HepG2 (cell line): ENCODE measurements around the gene IZUMO4. TPM values are rescaled to one million over a fixed set of nuclear protein-coding genes. Genes with fewer than 3 reads are reported as not detected.
A peak's percentile ranks its signal among the peaks of the same experiment; 100 is the strongest.

Experiments
- ATAC-seq: fragments of 200-7000 bp; cut with Tn5 transposase; 3 replicates; pipeline ENCODE4 v1.9.1; 2020; ENCODE audit warnings: mild to moderate bottlenecking, moderate library complexity
- BruUV-seq: library from RNA; stranded (reverse); fragments of 400-500 nt; replicated peaks from 2 replicates; lab custom pipeline; 2021; lab: Mats Ljungman, UMichigan
- CTCF ChIA-PET: fragments of 300-600 bp; formaldehyde crosslinking; extraction: SDS; loops from one replicate; lab custom pipeline; 2021; ENCODE audit warnings: low total read pairs, inconsistent platforms, low intra/inter-chr PET ratio; lab: Yijun Ruan, JAX
- POLR2A ChIA-PET: fragments of 350-600 bp; sonication (Branson Sonifier 250); formaldehyde crosslinking; loops from one replicate; lab custom pipeline; 2020; ENCODE audit warnings: antibody characterized with exemption, inconsistent platforms; lab: Yijun Ruan, JAX
- DNase-seq: peaks from one replicate; pipeline ENCODE4 v3.0.0-alpha.2; 2015; ENCODE audit warnings: low spot score
- FAIRE-seq: peaks from 3 replicates; lab custom pipeline; 2011; peaks lifted over from hg19 to GRCh38; lab: Jason Lieb, UNC
- H2AFZ ChIP-seq: one replicate; pipeline ENCODE4 v1.6.1; 2011; ENCODE audit warnings: low read length, inconsistent platforms
- H3K27ac ChIP-seq: fragments of 300-600 bp; 3 replicates; pipeline ENCODE4 v1.8.0; 2011; ENCODE audit warnings: mixed run types, mild to moderate bottlenecking, mixed read lengths, low read length, inconsistent platforms; ENCODE audit not compliant: insufficient read depth; ENCODE audit errors: extremely low read length
- H3K27me3 ChIP-seq, 2 experiments: fragments of 200-600 bp in 1 of 2; 2 replicates in 1 of 2; 3 replicates in 1 of 2; pipeline versions ENCODE4 v1.6.0 to v1.8.0; 2011; ENCODE audit warnings: low read length in 2 of 2, mild to moderate bottlenecking in 2 of 2, moderate library complexity in 2 of 2, inconsistent platforms in 1 of 2; ENCODE audit not compliant: insufficient read depth in 2 of 2, control insufficient read depth in 1 of 2
- H3K36me3 ChIP-seq, 2 experiments: fragments of 200-600 bp in 1 of 2; replicated peaks in 1 of 2; 2 replicates in 1 of 2; 3 replicates in 1 of 2; pipeline versions ENCODE4 v1.5.1 to v1.8.0; 2011; ENCODE audit warnings: low read length in 2 of 2, inconsistent platforms in 1 of 2; ENCODE audit not compliant: insufficient read depth in 2 of 2, control insufficient read depth in 1 of 2
- H3K4me1 ChIP-seq: 2 replicates; pipeline ENCODE4 v1.5.1; 2012; ENCODE audit warnings: low read length, inconsistent platforms; ENCODE audit not compliant: insufficient read depth
- H3K4me2 ChIP-seq: 2 replicates; pipeline ENCODE4 v1.6.0; 2011; ENCODE audit warnings: low read depth, low read length, inconsistent platforms
- H3K4me3 ChIP-seq, 3 experiments: fragments of 200-600 bp in 1 of 3; sonication (generic), shearing (Covaris generic) in 1 of 3; replicated peaks in 1 of 3; 2 replicates each; pipeline ENCODE4 v1.5.1; 2011 to 2016; ENCODE audit warnings: low read length in 3 of 3, inconsistent platforms in 2 of 3, low read depth in 2 of 3, mild to moderate bottlenecking in 2 of 3, control low read depth in 1 of 3, mixed read lengths in 1 of 3; ENCODE audit not compliant: insufficient read depth in 1 of 3
- H3K79me2 ChIP-seq: one replicate; pipeline ENCODE4 v1.6.1; 2011; ENCODE audit warnings: low read length, inconsistent platforms; ENCODE audit not compliant: insufficient read depth
- H3K9ac ChIP-seq: 2 replicates; pipeline ENCODE4 v1.6.0; 2011; ENCODE audit warnings: mild to moderate bottlenecking, low read depth, low read length, inconsistent platforms; ENCODE audit not compliant: insufficient read depth
- H3K9me3 ChIP-seq: 2 replicates; pipeline ENCODE4 v1.5.1; 2012; ENCODE audit warnings: mild to moderate bottlenecking, low read length
- H4K20me1 ChIP-seq: 2 replicates; pipeline ENCODE4 v1.6.0; 2011; ENCODE audit warnings: inconsistent platforms, mild to moderate bottlenecking, low read length, moderate library complexity; ENCODE audit not compliant: insufficient read depth
- AGO2 ChIP-seq: fragments of 200-400 bp; formaldehyde crosslinking; optimal IDR thresholded peaks from 2 replicates; pipeline ENCODE3; 2017; ENCODE audit warnings: mild to moderate bottlenecking, low read depth, low read length, moderate library complexity
- GABPB1 ChIP-seq: IDR thresholded peaks from 2 replicates; pipeline ENCODE4 v1.6.1; 2016; ENCODE audit warnings: mild to moderate bottlenecking, missing genetic modification reagents, moderate library complexity, missing compliant biosample characterization
- HBP1 ChIP-seq: IDR thresholded peaks from 2 replicates; pipeline ENCODE4 v1.6.1; 2016; ENCODE audit warnings: low read depth, control low read depth
- HNRNPL ChIP-seq: fragments of 200-400 bp; formaldehyde crosslinking; IDR thresholded peaks from 2 replicates; pipeline ENCODE4 v1.6.1; 2017; ENCODE audit warnings: mild to moderate bottlenecking, low read depth, low read length
- MAZ ChIP-seq, 2 experiments: sonication (generic) in 1 of 2; formaldehyde crosslinking in 1 of 2; IDR thresholded peaks; 2 replicates each; pipeline versions ENCODE4 v1.5.0 to v1.6.1; 2012 to 2020; ENCODE audit warnings: low read depth in 2 of 2, mild to moderate bottlenecking in 2 of 2, borderline replicate concordance in 1 of 2, improper control_type of control experiment in 1 of 2, low read length in 1 of 2, missing genetic modification reagents in 1 of 2, moderate library complexity in 1 of 2
- POLR2A ChIP-seq, 2 experiments: IDR thresholded peaks; 2 replicates each; pipeline ENCODE4 v1.6.1; 2011; ENCODE audit warnings: low read depth in 2 of 2, low read length in 2 of 2, mild to moderate bottlenecking in 1 of 2, moderate library complexity in 1 of 2; ENCODE audit not compliant: insufficient read depth in 1 of 2
- RBFOX2 ChIP-seq: fragments of 200-400 bp; formaldehyde crosslinking; IDR thresholded peaks from 2 replicates; pipeline ENCODE4 v1.6.1; 2017; ENCODE audit warnings: low read depth, mild to moderate bottlenecking, low read length
- ZBTB26 ChIP-seq: IDR thresholded peaks from 2 replicates; pipeline ENCODE4 v1.6.1; 2016; ENCODE audit warnings: missing compliant biosample characterization, missing genetic modification reagents, borderline replicate concordance
- ZFX ChIP-seq: sonication (generic); formaldehyde crosslinking; IDR thresholded peaks from 2 replicates; pipeline ENCODE4 v1.4.0; 2020; ENCODE audit warnings: mild to moderate bottlenecking, low read depth, missing genetic modification reagents, moderate library complexity
- ZMAT5 ChIP-seq: sonication (generic); formaldehyde crosslinking; IDR thresholded peaks from 2 replicates; pipeline ENCODE4 v1.5.0; 2020; ENCODE audit warnings: mild to moderate bottlenecking, low read depth, missing genetic modification reagents, borderline replicate concordance
- ZNF687 ChIP-seq: sonication (generic); formaldehyde crosslinking; IDR thresholded peaks from 2 replicates; pipeline ENCODE4 v1.5.1; 2020; ENCODE audit warnings: mild to moderate bottlenecking, missing genetic modification reagents, moderate library complexity
- ZNF709 ChIP-seq: sonication (generic); formaldehyde crosslinking; IDR thresholded peaks from 2 replicates; pipeline ENCODE4 v1.5.0; 2020; ENCODE audit warnings: mild to moderate bottlenecking, missing genetic modification reagents
- ZNF761 ChIP-seq: sonication (generic); formaldehyde crosslinking; conservative IDR thresholded peaks from 2 replicates; pipeline ENCODE4 v1.4.0; 2020; ENCODE audit warnings: mild to moderate bottlenecking, missing genetic modification reagents
- WGBS: methylation state at CpG from one replicate; pipeline ENCODE4 v1.1.6; 2017; ENCODE audit warnings: low lambda C conversion rate; 5-methylcytosine and 5-hydroxymethylcytosine counted together
- in situ Hi-C: cut with HindIII; loops from 2 replicates; pipeline ENCODE4 v1.10.0; 2017; ENCODE audit warnings: low pct_unique_long_range_greater_than_20kb; ENCODE audit not compliant: extremely low pct_ligation_motif_present
- intact Hi-C: fragments of 100-400 bp; cut with micrococcal nuclease; formaldehyde crosslinking; loops from one replicate; pipeline ENCODE4 v1.10.0; 2022; ENCODE audit not compliant: unreplicated experiment
- polyA plus RNA-seq, 8 experiments: library from polyadenylated mRNA; depleted of rRNA in 3 of 8; stranded (reverse) in 7 of 8; unstranded in 1 of 8; fragments of >200 nt; fragmentation: Illumina TruSeq in 4 of 8; extraction: Trizol in 4 of 8; gene quantifications; 2 replicates each; pipeline versions ENCODE4 v1.2.1 to v1.2.3, GENCODE V29; 2011 to 2016; ENCODE audit warnings: low read depth in 4 of 8, missing spikeins in 1 of 8, mixed read lengths in 1 of 8; ENCODE audit not compliant: insufficient read depth in 1 of 8
- total RNA-seq, 5 experiments: library from RNA; depleted of rRNA; stranded (reverse); fragments of >200 nt; fragmentation: Illumina TruSeq; extraction: Trizol; gene quantifications; 2 replicates each; pipeline ENCODE4 v1.2.3, GENCODE V29; 2016; ENCODE audit warnings: low read depth in 1 of 5

IZUMO4 gene
- total and polyA plus RNA-seq, 2 of the 13 experiments (the other 11 are each of a cell fraction or from before 2014, with no cell fraction given), result 0.77 to 3.9 TPM

- no TSS peak for BruUV-seq
- no peak for FAIRE-seq
- Histone ChIP-seq H3K4me3 (no peak overlapping the region), H3K27me3 (no peaks in the 10 kb centered on the region; a peak in 1 of 5 replicates), H3K79me2 (no peaks in the 10 kb centered on the region), H3K27ac (peak overlapping the region; percentile 100), H3K4me2 (no peak overlapping the region), H3K36me3 (no peaks in the 10 kb centered on the region), H3K4me1 (peaks cover 81% of the 10 kb centered on the region), H4K20me1 (no peaks in the 10 kb centered on the region), H3K9ac (no peak overlapping the region), H3K9me3 (no peaks in the 10 kb centered on the region), H2AFZ (no peak overlapping the region)
- no peak for DNase-seq
- ChIA-PET CTCF (no interaction called here), POLR2A (interaction anchor here (0.6 to 3.8 kb wide), 2 partner anchors 8 to 311 kb away, joined by 3 to 26 read pairs; no protein-coding TSS in a partner anchor)
- in situ Hi-C loops (no loop called here), intact Hi-C loops (no loop called here)
- ATAC-seq, result no peak
- WGBS, result 93% methylated on average over 7 of the region's 23 CpGs
- TF ChIP-seq ZNF687 (peak; percentile 19; the same call in 1 of the 2 replicates), GABPB1 (CRISPR knock-in tag) (peak; percentile 6; the same call in 1 of the 2 replicates), AGO2 (peak; percentile 19), ZNF709 (CRISPR knock-in tag) (no peak), ZFX (CRISPR knock-in tag) (peak; percentile 29; the same call in 1 of the 2 replicates), POLR2A (IDR thresholded peaks at IDR 0.05; ENCODE audit: insufficient read depth in 1 of 2, low read depth in 2 of 2, low read length in 2 of 2) (0 out of 4 replicates have a peak, but pooled peaks of 1 of the 2 experiments have one; percentile 10), HBP1 (CRISPR knock-in tag) (no peak), ZMAT5 (CRISPR knock-in tag) (no peak), MAZ (IDR thresholded peaks at IDR 0.05; ENCODE audit: borderline replicate concordance, low read depth, low read length) (no peak), MAZ (CRISPR knock-in tag; IDR thresholded peaks at IDR 0.05; ENCODE audit: low read depth) (no peak), HNRNPL (peak; percentile 55; the same call in 1 of the 2 replicates), RBFOX2 (0 out of 2 replicates have a peak, but pooled peaks have one; percentile 22), ZBTB26 (CRISPR knock-in tag) (no peak), ZNF761 (no peak)
These were observed 38.9 kb upstream of the IZUMO4 start for GRCh38 chr19:2057484-2058469.
